Measurements from ENCODE around the gene JTB.

JTB gene

GRCh38 chr1:153929981-153930948, 47.2 kb downstream of the JTB start:
- no peak for DNase-seq

GRCh38 chr1:153929426-153929825, 48.0 kb downstream of the JTB start:
- DNase-seq: no peak

GRCh38 chr1:153928791-153929341, 48.6 kb downstream of the JTB start:
- no peak for DNase-seq

- DNase-seq: no peak
These were observed 49.2 kb downstream of the JTB start for GRCh38 chr1:153928245-153928644.

DNA sequence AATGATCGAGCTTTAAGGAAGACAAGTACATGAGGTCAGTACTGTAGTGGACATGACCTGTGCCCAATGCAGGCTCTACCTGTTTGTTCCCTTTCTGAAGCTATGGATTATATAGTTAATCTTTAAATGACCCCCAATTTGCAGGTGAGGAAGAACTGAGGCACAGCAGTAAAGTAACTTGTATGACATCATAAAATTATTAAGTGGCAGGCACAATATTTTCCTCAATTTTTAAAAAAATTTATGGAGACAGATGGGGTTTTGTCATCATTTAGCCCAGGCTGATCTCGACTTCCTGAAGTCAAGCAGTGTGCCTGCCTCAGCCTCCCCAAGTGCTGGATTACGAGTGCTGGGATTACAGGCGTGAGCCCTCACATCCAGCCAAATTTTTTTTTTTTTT, 51.1 kb downstream of the JTB start:
- DNase-seq: no peak
